GM13976 (cell line): Measurements from ENCODE around the gene SURF1.
"Not testable (repeated sequence)": the region's sequence is repeated elsewhere in the genome, so short reads cannot be mapped to it uniquely, and the experiment has no call there.

Experiments
- DNase-seq: peaks from one replicate; pipeline ENCODE4 v3.0.0; 2012; ENCODE audit warnings: low spot score
- CTCF ChIP-seq: IDR thresholded peaks from 2 replicates; pipeline ENCODE4 v1.5.1; 2012; ENCODE audit warnings: borderline replicate concordance, mild to moderate bottlenecking; ENCODE audit not compliant: insufficient read depth; ENCODE audit errors: extremely low read depth, missing control alignments, control extremely low read depth
- in situ Hi-C: fragments of 300-500 bp; cut with MboI; formaldehyde crosslinking; loops from one replicate; pipeline ENCODE4 v1.12.0; 2022; ENCODE audit warnings: low sequenced_read_pairs, mixed read lengths, inconsistent platforms; ENCODE audit not compliant: unreplicated experiment

SURF1 gene

GRCh38 chr9:133333566-133333965 is 22.7 kb downstream of the SURF1 start:
- DNase-seq: no peak
- in situ Hi-C loops: no loop called here
- no peak for TF ChIP-seq CTCF

GRCh38 chr9:133333011-133333410 is 23.3 kb downstream of the SURF1 start:
- in situ Hi-C loops: no loop called here
- no peak for DNase-seq
- no peak for TF ChIP-seq CTCF

GRCh38 chr9:133332381-133332730 is 23.9 kb downstream of the SURF1 start:
- in situ Hi-C loops: no loop called here
- DNase-seq: no peak
- TF ChIP-seq CTCF: no peak

DNA sequence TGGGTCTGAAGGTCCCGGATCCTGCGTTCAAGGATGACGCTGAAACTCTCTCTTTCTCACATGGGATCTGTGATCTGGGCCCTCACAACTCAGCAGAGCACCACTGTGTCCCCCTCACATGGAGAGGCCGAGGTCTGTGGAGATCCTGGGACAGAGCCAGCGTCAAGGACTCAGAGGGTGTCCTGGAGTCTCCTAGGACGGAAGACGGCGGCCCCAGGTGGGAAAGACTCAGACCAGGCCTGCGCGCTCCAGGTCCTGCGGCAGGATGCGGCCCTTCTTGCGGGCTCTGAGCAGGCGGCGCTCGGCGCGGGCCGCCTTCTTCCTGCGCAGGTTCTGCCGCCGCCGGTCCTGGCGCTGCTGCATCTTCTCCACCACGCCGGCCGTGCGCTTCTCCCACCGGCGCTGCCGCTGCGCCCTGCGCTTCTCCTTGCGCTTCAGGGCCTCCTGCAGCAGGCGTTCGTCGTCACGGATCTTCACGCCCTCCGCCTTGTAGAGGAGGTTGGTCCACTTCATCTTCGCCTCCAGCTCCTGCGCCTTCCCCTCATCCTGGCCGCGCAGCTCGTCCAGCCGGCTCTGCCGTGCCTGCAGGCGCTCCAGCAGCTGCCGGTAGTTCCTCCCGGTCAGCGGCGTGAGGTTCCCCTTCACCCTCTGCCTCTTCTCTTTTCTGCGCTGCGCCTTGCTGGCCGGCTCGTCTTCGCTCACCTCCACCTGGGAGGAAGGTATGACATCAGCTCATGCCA is 24.5 kb downstream of the SURF1 start:
- in situ Hi-C loops: no loop called here
- no peak for TF ChIP-seq CTCF
- no peak for DNase-seq

DNA sequence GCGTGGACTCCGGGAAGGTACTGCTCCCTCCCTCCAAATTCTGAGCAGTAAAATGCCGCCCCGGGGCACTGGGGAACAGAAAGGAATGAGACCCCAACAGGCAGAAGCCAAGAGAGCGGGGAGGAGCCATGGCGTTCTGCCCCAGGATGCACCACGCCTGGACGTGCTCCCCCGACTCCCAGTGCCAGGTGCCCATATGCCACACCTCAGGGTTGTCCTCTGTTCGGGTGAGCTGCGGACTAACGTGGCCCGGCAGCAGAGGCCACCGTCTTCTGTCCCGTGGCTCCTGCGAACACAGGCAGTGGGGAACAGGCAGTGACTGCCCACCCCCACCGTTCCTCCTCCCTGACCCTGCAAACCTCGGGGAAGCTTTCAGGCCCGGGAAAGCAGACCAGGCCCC is 25.1 kb downstream of the SURF1 start:
- no peak for TF ChIP-seq CTCF
- DNase-seq: no peak
- in situ Hi-C loops: no loop called here

- TF ChIP-seq CTCF: peak; percentile 22
- DNase-seq, in situ Hi-C loops: not testable (repeated sequence)
Measured at GRCh38 chr9:133329306-133330156, 26.8 kb downstream of the SURF1 start.
